Cardiac muscle cell (in vitro differentiated cells and primary cell): ENCODE results near the gene PSMD8. TPM values are rescaled to one million over a fixed set of nuclear protein-coding genes. Genes with fewer than 3 reads are reported as not detected.

Source experiments
- DNase-seq, 2 donors: peaks; one replicate each; pipeline versions ENCODE4 v3.0.0 to v3.0.0-alpha.2; 2010 to 2017; ENCODE audit warnings: low read depth in 1 of 2, low spot score in 1 of 2
- H3K27ac ChIP-seq: fragments of 200-600 bp; sonication (generic); 2 replicates; pipeline ENCODE4 v1.5.1; 2016
- H3K27me3 ChIP-seq: fragments of 200-600 bp; sonication (generic); 2 replicates; pipeline ENCODE4 v1.6.0; 2016; ENCODE audit warnings: control low read depth
- H3K36me3 ChIP-seq: fragments of 200-600 bp; sonication (generic); 2 replicates; pipeline ENCODE4 v1.5.1; 2016; ENCODE audit warnings: control low read depth
- H3K4me1 ChIP-seq: fragments of 200-600 bp; sonication (generic); 2 replicates; pipeline ENCODE4 v1.8.1; 2017; ENCODE audit warnings: low read depth, mild to moderate bottlenecking, mixed run types
- H3K4me3 ChIP-seq: fragments of 200-600 bp; sonication (generic); 2 replicates; pipeline ENCODE4 v1.5.1; 2016; ENCODE audit warnings: mild to moderate bottlenecking
- H3K9me3 ChIP-seq: fragments of 200-600 bp; sonication (generic); 2 replicates; pipeline ENCODE4 v1.5.1; 2017; ENCODE audit warnings: low read depth, mild to moderate bottlenecking, control low read depth
- CTCF ChIP-seq: IDR thresholded peaks from 2 replicates; pipeline ENCODE4 v1.5.1; 2012; ENCODE audit warnings: low read depth, mild to moderate bottlenecking, low read length
- polyA plus RNA-seq: library from polyadenylated mRNA; unstranded; fragments of >200 nt; fragmentation: Nextera tagmentation; extraction: Ambion mirVana; gene quantifications from 2 replicates; pipeline ENCODE4 v1.2.1, GENCODE V29; 2016
- total RNA-seq: library from RNA; depleted of rRNA; stranded (reverse); fragments of >200 nt; gene quantifications from 2 replicates; pipeline ENCODE4 v1.2.3, GENCODE V29; 2016

The PSMD8 gene
- total and polyA plus RNA-seq, 2 experiments from 2014 or later, result 233 to 303 TPM

DNA sequence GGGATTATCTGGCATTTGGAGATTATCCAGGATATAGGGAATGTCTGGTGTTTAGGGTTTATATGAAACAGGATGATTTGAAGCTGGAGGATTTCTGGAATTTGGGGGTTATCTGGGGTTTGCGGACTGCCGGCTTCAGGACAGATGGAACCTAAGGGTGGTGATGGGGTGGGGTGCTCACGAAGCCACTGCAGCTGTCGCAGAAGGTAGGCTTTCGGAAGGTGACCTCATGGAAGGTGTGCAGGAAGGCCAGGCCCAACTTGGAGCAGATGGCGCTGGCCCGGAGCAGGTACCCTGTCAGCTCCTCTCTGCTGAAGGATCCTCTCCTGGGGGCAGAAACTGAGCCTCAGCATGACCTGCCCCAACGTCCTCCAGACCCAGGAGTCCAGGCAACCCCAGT, 38.1 kb downstream of the PSMD8 start:
- no peaks in the 10 kb centered on the region for H3K36me3 ChIP-seq
- H3K27me3 ChIP-seq, result no peaks in the 10 kb centered on the region
- no peak for DNase-seq
- no peak overlapping the region for H3K4me3 ChIP-seq
- no peak for TF ChIP-seq CTCF
- peaks cover 6% of the 10 kb centered on the region for H3K4me1 ChIP-seq
- no peaks in the 10 kb centered on the region for H3K9me3 ChIP-seq
- no peak overlapping the region for H3K27ac ChIP-seq

- no peaks in the 10 kb centered on the region for H3K27me3 ChIP-seq
- no peak for TF ChIP-seq CTCF
- peaks cover 6% of the 10 kb centered on the region for H3K4me1 ChIP-seq
Measured at GRCh38 chr19:38412961-38413360, 38.6 kb downstream of the PSMD8 start.

GRCh38 chr19:38413416-38413815, 39.0 kb downstream of the PSMD8 start:
- Histone ChIP-seq H3K9me3 (no peaks in the 10 kb centered on the region), H3K27me3 (no peaks in the 10 kb centered on the region), H3K27ac (no peak overlapping the region), H3K36me3 (no peaks in the 10 kb centered on the region), H3K4me3 (no peak overlapping the region), H3K4me1 (peaks cover 6% of the 10 kb centered on the region)
- TF ChIP-seq CTCF, result no peak
- DNase-seq, result no peak

More at GRCh38 chr19:38412961-38413360, 38.6 kb downstream of the PSMD8 start:
- Histone ChIP-seq H3K9me3 (no peaks in the 10 kb centered on the region), H3K4me3 (no peak overlapping the region), H3K36me3 (no peaks in the 10 kb centered on the region), H3K27ac (no peak overlapping the region)
- peak in 1 of 2 donors; percentile 45 for DNase-seq

GRCh38 chr19:38417146-38417543, 42.8 kb downstream of the PSMD8 start:
- DNase-seq, result no peak
- Histone ChIP-seq H3K36me3 (no peaks in the 10 kb centered on the region), H3K4me3 (no peak overlapping the region), H3K27ac (no peak overlapping the region), H3K4me1 (peaks cover 6% of the 10 kb centered on the region), H3K27me3 (peaks cover 6% of the 10 kb centered on the region), H3K9me3 (no peaks in the 10 kb centered on the region)
- no peak for TF ChIP-seq CTCF

GRCh38 chr19:38417544-38418506, 43.5 kb downstream of the PSMD8 start:
- no peaks in the 10 kb centered on the region for H3K36me3 ChIP-seq
- no peak overlapping the region for H3K27ac ChIP-seq
- H3K4me3 ChIP-seq, result peak overlapping the region; percentile 31
- peaks cover 4% of the 10 kb centered on the region for H3K4me1 ChIP-seq
- peak; percentile 43 to 48 for DNase-seq
- peaks cover 6% of the 10 kb centered on the region for H3K27me3 ChIP-seq
- TF ChIP-seq CTCF, result no peak
- no peaks in the 10 kb centered on the region for H3K9me3 ChIP-seq
